ENCODE data around the gene TNS3.

DNA sequence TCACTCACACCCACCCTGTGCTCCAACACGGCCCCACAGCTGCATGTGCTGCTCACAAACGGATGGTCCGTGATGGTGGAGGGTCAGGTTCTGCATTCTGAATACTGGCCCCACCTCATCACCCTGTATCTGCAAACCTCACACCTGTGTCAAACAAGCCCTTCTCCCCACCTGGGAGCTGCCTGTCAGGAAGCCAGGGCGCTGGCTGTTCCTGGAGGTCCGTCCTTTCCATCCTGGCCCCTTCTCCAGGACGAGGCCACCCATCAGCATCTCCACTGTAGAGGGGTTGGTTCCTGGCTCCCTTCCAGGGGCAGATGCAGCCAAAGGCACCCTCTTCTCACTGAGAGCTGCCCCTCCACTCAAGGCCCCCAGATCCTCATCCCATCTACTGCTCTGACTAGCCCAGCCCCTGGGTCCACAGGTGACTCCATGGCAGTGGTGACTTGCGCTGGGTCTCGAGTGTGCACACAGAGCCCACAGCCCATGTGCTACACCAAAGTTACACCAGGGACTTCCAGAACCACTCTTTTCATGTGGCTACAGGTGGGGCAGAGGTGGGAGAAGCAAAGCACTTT is 229.4 kb downstream of the TNS3 start:
- TF ChIP-seq, protein P1, sequence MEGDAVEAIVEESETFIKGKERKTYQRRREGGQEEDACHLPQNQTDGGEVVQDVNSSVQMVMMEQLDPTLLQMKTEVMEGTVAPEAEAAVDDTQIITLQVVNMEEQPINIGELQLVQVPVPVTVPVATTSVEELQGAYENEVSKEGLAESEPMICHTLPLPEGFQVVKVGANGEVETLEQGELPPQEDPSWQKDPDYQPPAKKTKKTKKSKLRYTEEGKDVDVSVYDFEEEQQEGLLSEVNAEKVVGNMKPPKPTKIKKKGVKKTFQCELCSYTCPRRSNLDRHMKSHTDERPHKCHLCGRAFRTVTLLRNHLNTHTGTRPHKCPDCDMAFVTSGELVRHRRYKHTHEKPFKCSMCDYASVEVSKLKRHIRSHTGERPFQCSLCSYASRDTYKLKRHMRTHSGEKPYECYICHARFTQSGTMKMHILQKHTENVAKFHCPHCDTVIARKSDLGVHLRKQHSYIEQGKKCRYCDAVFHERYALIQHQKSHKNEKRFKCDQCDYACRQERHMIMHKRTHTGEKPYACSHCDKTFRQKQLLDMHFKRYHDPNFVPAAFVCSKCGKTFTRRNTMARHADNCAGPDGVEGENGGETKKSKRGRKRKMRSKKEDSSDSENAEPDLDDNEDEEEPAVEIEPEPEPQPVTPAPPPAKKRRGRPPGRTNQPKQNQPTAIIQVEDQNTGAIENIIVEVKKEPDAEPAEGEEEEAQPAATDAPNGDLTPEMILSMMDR (IDR thresholded peaks at IDR 0.05) = no peak
- TF ChIP-seq, protein P2, sequence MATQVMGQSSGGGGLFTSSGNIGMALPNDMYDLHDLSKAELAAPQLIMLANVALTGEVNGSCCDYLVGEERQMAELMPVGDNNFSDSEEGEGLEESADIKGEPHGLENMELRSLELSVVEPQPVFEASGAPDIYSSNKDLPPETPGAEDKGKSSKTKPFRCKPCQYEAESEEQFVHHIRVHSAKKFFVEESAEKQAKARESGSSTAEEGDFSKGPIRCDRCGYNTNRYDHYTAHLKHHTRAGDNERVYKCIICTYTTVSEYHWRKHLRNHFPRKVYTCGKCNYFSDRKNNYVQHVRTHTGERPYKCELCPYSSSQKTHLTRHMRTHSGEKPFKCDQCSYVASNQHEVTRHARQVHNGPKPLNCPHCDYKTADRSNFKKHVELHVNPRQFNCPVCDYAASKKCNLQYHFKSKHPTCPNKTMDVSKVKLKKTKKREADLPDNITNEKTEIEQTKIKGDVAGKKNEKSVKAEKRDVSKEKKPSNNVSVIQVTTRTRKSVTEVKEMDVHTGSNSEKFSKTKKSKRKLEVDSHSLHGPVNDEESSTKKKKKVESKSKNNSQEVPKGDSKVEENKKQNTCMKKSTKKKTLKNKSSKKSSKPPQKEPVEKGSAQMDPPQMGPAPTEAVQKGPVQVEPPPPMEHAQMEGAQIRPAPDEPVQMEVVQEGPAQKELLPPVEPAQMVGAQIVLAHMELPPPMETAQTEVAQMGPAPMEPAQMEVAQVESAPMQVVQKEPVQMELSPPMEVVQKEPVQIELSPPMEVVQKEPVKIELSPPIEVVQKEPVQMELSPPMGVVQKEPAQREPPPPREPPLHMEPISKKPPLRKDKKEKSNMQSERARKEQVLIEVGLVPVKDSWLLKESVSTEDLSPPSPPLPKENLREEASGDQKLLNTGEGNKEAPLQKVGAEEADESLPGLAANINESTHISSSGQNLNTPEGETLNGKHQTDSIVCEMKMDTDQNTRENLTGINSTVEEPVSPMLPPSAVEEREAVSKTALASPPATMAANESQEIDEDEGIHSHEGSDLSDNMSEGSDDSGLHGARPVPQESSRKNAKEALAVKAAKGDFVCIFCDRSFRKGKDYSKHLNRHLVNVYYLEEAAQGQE (IDR thresholded peaks at IDR 0.05; ENCODE audit: insufficient read depth in 1 of 2, low read depth in 2 of 2, low read length in 1 of 2) = no peak
- TF ChIP-seq POLR2AphosphoS5 (IDR thresholded peaks at IDR 0.05; ENCODE audit: low read depth, low read length) = no peak; the same call in 1 of the 2 replicates
